CD4-positive, alpha-beta T cell (primary cell): ENCODE results near the gene CKAP2L. TPM values are rescaled to one million over a fixed set of nuclear protein-coding genes. Genes with fewer than 3 reads are reported as not detected.

Experiments used
- ATAC-seq: fragments of 200-7000 bp; cut with Tn5 transposase; one replicate; pipeline ENCODE4 v1.10.0; 2022; ENCODE audit warnings: mild to moderate bottlenecking; ENCODE audit not compliant: poor library complexity
- CTCF ChIA-PET: fragments of 350-600 bp; sonication (Branson Sonifier 250); formaldehyde crosslinking; loops from one replicate; lab custom pipeline; 2021; ENCODE audit warnings: antibody characterized with exemption, inconsistent platforms; lab: Charles Lee
- POLR2A ChIA-PET: fragments of 350-600 bp; sonication (Branson Sonifier 250); formaldehyde crosslinking; loops from one replicate; lab custom pipeline; 2021; ENCODE audit warnings: antibody characterized with exemption, inconsistent platforms; lab: Charles Lee
- DNase-seq, 14 experiments: peaks; one replicate each; pipeline ENCODE4 v3.0.0-alpha.2; 2013 to 2020; ENCODE audit warnings: mixed read lengths in 2 of 14
- H3K27ac ChIP-seq, 2 donors: one replicate each; pipeline versions ENCODE4 v1.5.1 to v1.7.0; 2013; ENCODE audit warnings: low read length in 2 of 2, low read depth in 1 of 2, mild to moderate bottlenecking in 1 of 2
- H3K27me3 ChIP-seq, 2 experiments: 1 replicate in 1 of 2; 2 replicates in 1 of 2; pipeline versions ENCODE4 v1.6.1 to v1.7.0; 2013; ENCODE audit warnings: low read length in 2 of 2, control low read depth in 1 of 2, mild to moderate bottlenecking in 1 of 2, moderate library complexity in 1 of 2; ENCODE audit not compliant: insufficient read depth in 2 of 2, control insufficient read depth in 1 of 2
- H3K36me3 ChIP-seq: one replicate; pipeline ENCODE4 v1.6.1; 2013; ENCODE audit warnings: low read length, control low read depth; ENCODE audit not compliant: insufficient read depth
- H3K4me1 ChIP-seq: one replicate; pipeline ENCODE4 v1.6.1; 2013; ENCODE audit warnings: low read length, control low read depth; ENCODE audit not compliant: insufficient read depth
- H3K4me3 ChIP-seq: one replicate; pipeline ENCODE4 v1.5.1; 2013; ENCODE audit warnings: mild to moderate bottlenecking, low read length, moderate library complexity
- H3K9me3 ChIP-seq, 2 experiments: 1 replicate in 1 of 2; 2 replicates in 1 of 2; pipeline versions ENCODE4 v1.6.1 to v1.7.0; 2013; ENCODE audit warnings: low read length in 2 of 2, mild to moderate bottlenecking in 2 of 2, control low read depth in 1 of 2, moderate library complexity in 1 of 2; ENCODE audit not compliant: control insufficient read depth in 1 of 2, insufficient read depth in 1 of 2
- H3K27ac Mint-ChIP-seq: one replicate; pipeline ENCODE4 v1.8.0; 2020; ENCODE audit warnings: mixed read lengths
- H3K27me3 Mint-ChIP-seq: one replicate; pipeline ENCODE4 v1.8.0; 2021; ENCODE audit warnings: mixed read lengths
- H3K36me3 Mint-ChIP-seq: one replicate; pipeline ENCODE4 v1.8.0; 2021; ENCODE audit warnings: low read depth, mixed read lengths
- H3K4me1 Mint-ChIP-seq: one replicate; pipeline ENCODE4 v1.8.0; 2021; ENCODE audit warnings: low read depth, mixed read lengths
- H3K4me3 Mint-ChIP-seq: one replicate; pipeline ENCODE4 v1.8.0; 2020; ENCODE audit warnings: mild to moderate bottlenecking, mixed read lengths
- H3K9me3 Mint-ChIP-seq: one replicate; pipeline ENCODE4 v1.8.0; 2020; ENCODE audit warnings: mixed read lengths
- CTCF ChIP-seq: fragments of 200-600 bp; IDR thresholded peaks from one replicate; pipeline ENCODE4 v1.8.0; 2022; ENCODE audit warnings: antibody characterized with exemption, mild to moderate bottlenecking
- intact Hi-C, 2 experiments: fragments of 100-400 bp; cut with DNase I in 1 of 2; cut with micrococcal nuclease in 1 of 2; formaldehyde crosslinking; loops; one replicate each; pipeline versions ENCODE4 v1.15.1 to v1.9.0; 2023 to 2025; cut with DNase I, micrococcal nuclease
- total RNA-seq, 174 experiments: library from RNA in 2 of 174; stranded (reverse) in 2 of 174; gene quantifications; one replicate each; pipeline ENCODE4 v1.2.3 and lab custom pipeline; 2021 to 2026

CKAP2L gene
- total RNA-seq, 2 experiments from 2014 or later: 0.08 to 0.50 TPM

GRCh38 chr2:112713585-112713925 lies 50.9 kb downstream of the CKAP2L start:
- TF ChIP-seq CTCF: no peak
- Histone ChIP-seq H3K4me3 (no peak overlapping the region), H3K36me3 (no peaks in the 10 kb centered on the region), H3K27ac (no peak overlapping the region), H3K27me3 (no peaks in the 10 kb centered on the region), H3K4me1 (peaks cover 11% of the 10 kb centered on the region), H3K9me3 (no peaks in the 10 kb centered on the region)
- Mint-ChIP-seq H3K27ac (no peak overlapping the region), H3K4me3 (no peak overlapping the region), H3K9me3 (no peaks in the 10 kb centered on the region), H3K27me3 (peaks cover 8% of the 10 kb centered on the region), H3K36me3 (no peaks in the 10 kb centered on the region), H3K4me1 (no peaks in the 10 kb centered on the region)
- ChIA-PET POLR2A (no interaction called here), CTCF (no interaction called here)
- ATAC-seq (no peak), DNase-seq (no peak)
- intact Hi-C loops: no loop called here

GRCh38 chr2:112712903-112713584 lies 51.4 kb downstream of the CKAP2L start:
- Mint-ChIP-seq H3K4me3 (no peak overlapping the region), H3K27me3 (peaks cover 8% of the 10 kb centered on the region)
- CTCF ChIA-PET: no interaction called here

GRCh38 chr2:112712465-112712864 lies 51.9 kb downstream of the CKAP2L start:
- Histone ChIP-seq H3K4me1 (peaks cover 16% of the 10 kb centered on the region), H3K27ac (no peak overlapping the region), H3K9me3 (no peaks in the 10 kb centered on the region), H3K36me3 (no peaks in the 10 kb centered on the region), H3K4me3 (no peak overlapping the region), H3K27me3 (no peaks in the 10 kb centered on the region)
- Mint-ChIP-seq H3K9me3 (no peaks in the 10 kb centered on the region), H3K4me1 (no peaks in the 10 kb centered on the region), H3K27ac (no peak overlapping the region), H3K27me3 (peaks cover 8% of the 10 kb centered on the region), H3K36me3 (no peaks in the 10 kb centered on the region), H3K4me3 (no peak overlapping the region)
- intact Hi-C loops: no loop called here
- ATAC-seq (no peak), DNase-seq (no peak)
- CTCF ChIA-PET: no interaction called here
- TF ChIP-seq CTCF: no peak
- POLR2A ChIA-PET: no interaction called here

More at GRCh38 chr2:112712903-112713584, 51.4 kb downstream of the CKAP2L start:
- Mint-ChIP-seq H3K4me1 (no peaks in the 10 kb centered on the region), H3K36me3 (no peaks in the 10 kb centered on the region), H3K27ac (no peak overlapping the region), H3K9me3 (no peaks in the 10 kb centered on the region)
- no peak for DNase-seq
- Histone ChIP-seq H3K27ac (no peak overlapping the region), H3K4me3 (no peak overlapping the region), H3K36me3 (no peaks in the 10 kb centered on the region), H3K9me3 (no peaks in the 10 kb centered on the region), H3K27me3 (no peaks in the 10 kb centered on the region), H3K4me1 (peaks cover 11% of the 10 kb centered on the region)
- TF ChIP-seq CTCF: no peak
- POLR2A ChIA-PET: no interaction called here
- intact Hi-C loops: no loop called here
- ATAC-seq: no peak
